GM13976 (cell line): ENCODE results near the gene THADA.
A peak's percentile ranks its signal among the peaks of the same experiment; 100 is the strongest.

Experiments
- DNase-seq: peaks from one replicate; pipeline ENCODE4 v3.0.0; 2012; ENCODE audit warnings: low spot score
- in situ Hi-C: fragments of 300-500 bp; cut with MboI; formaldehyde crosslinking; loops from one replicate; pipeline ENCODE4 v1.12.0; 2022; ENCODE audit warnings: low sequenced_read_pairs, mixed read lengths, inconsistent platforms; ENCODE audit not compliant: unreplicated experiment
- TF ChIP-seq, protein P1 (sequence below): IDR thresholded peaks from 2 replicates; pipeline ENCODE4 v1.5.1; 2012; ENCODE audit warnings: borderline replicate concordance, mild to moderate bottlenecking; ENCODE audit not compliant: insufficient read depth; ENCODE audit errors: extremely low read depth, missing control alignments, control extremely low read depth

Gene THADA

DNA sequence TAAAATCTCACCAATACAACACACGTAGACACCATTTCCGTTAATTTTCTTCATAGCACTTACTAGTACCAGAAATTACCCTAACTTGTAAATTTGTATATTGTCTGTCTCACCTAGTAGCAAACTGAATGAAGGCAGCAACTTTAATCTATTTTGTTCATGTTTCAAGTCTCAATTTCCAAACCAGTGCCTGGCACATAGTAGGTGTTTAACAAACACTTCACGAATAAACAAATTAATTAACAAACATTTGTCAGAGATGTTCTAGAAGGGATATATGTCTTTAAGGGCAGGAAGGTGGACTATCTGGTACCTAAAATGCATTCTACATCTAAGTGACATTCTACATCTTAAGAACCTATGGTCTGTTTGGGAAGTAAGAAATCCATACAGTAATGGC lies 963 bp downstream of the THADA start:
- in situ Hi-C loops = no loop called here
- DNase-seq = no peak

DNA sequence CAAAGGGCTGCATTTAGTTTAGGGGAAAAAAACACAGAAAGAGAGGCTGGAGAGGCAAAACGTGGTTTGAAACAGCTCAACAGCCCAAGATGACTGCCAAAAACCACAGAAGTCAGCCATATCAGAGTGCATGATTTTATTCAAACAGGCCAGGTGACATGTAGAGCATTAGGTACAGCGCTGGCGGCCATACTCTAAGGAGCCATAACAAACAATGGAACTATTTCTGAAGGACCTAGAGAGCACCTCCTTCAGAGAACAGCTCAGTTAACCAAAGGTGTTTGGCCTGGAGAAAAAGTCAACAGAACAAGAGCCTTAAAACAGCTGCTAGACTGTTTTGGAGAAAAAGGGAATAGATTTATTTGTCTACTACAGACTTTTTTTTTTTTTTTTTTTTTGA lies 2.6 kb downstream of the THADA start:
- in situ Hi-C loops = no loop called here
- no peak for DNase-seq
- TF ChIP-seq, protein P1, sequence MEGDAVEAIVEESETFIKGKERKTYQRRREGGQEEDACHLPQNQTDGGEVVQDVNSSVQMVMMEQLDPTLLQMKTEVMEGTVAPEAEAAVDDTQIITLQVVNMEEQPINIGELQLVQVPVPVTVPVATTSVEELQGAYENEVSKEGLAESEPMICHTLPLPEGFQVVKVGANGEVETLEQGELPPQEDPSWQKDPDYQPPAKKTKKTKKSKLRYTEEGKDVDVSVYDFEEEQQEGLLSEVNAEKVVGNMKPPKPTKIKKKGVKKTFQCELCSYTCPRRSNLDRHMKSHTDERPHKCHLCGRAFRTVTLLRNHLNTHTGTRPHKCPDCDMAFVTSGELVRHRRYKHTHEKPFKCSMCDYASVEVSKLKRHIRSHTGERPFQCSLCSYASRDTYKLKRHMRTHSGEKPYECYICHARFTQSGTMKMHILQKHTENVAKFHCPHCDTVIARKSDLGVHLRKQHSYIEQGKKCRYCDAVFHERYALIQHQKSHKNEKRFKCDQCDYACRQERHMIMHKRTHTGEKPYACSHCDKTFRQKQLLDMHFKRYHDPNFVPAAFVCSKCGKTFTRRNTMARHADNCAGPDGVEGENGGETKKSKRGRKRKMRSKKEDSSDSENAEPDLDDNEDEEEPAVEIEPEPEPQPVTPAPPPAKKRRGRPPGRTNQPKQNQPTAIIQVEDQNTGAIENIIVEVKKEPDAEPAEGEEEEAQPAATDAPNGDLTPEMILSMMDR = no peak

More for the DNA sequence above, 963 bp downstream of the THADA start:
- TF ChIP-seq, protein P1 = no peak

GRCh38 chr2:43592443-43592842 lies 3.4 kb downstream of the THADA start:
- DNase-seq = no peak

GRCh38 chr2:43585708-43586107 lies 10.1 kb downstream of the THADA start:
- in situ Hi-C loops = no loop called here
- TF ChIP-seq, protein P1 = no peak
- DNase-seq = no peak

More at GRCh38 chr2:43592443-43592842, 3.4 kb downstream of the THADA start:
- TF ChIP-seq, protein P1 = no peak
- in situ Hi-C loops = no loop called here

- in situ Hi-C loops = no loop called here
- no peak for DNase-seq
- TF ChIP-seq, protein P1 = no peak
These were observed 16.4 kb downstream of the THADA start for GRCh38 chr2:43579275-43579981.

GRCh38 chr2:43576981-43577892 lies 18.6 kb downstream of the THADA start:
- peak; percentile 42 for DNase-seq
- TF ChIP-seq, protein P1 = peak; percentile 62
- in situ Hi-C loops = no loop called here
